ENCODE data around the gene PPP2R5A.
"Not testable (repeated sequence)": the region's sequence is repeated elsewhere in the genome, so short reads cannot be mapped to it uniquely, and the experiment has no call there.

PPP2R5A gene

DNA sequence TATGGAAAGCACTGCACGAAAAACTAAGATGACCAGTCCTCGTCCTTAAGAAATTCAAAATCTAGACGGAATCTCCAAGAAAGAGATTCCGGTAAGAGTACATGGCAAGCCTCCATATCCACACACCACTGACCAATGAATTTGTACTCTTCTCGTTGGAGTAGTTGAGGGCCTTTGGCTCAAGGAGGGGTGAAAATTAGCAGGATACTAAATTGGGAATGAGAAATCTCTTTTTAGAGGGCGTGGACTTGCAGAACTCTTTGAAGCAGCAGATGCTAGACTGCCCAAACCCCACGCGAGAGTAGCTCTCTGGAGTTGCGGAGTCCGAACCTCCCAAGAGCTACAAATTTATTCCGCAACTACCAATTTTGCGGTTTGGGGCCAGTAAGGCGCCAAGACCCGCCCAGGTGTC, 872 bp upstream of the PPP2R5A start:
- Histone ChIP-seq H3K4me3 (ENCODE audit: control insufficient read depth in 1 of 7, extremely low read depth in 1 of 7, insufficient read depth in 4 of 7, low read depth in 2 of 7, low read length in 6 of 7) (peak overlapping the region; percentile 74 to 100 (median 87)), H3K9me3 (ENCODE audit: control extremely low read depth in 1 of 5, control insufficient read depth in 4 of 5, insufficient read depth in 2 of 5, low read depth in 1 of 5, low read length in 4 of 5) (no peaks in the 10 kb centered on the region), H3K4me1 (ENCODE audit: control extremely low read depth in 1 of 4, control insufficient read depth in 4 of 4, insufficient read depth in 4 of 4, low read length in 3 of 4) (peaks cover 22 to 39% (median 28%) of the 10 kb centered on the region in 4 experiments), H3K27ac (ENCODE audit: insufficient read depth in 1 of 2, low read depth in 1 of 2, low read length in 2 of 2, poor library complexity in 1 of 2, severe bottlenecking in 2 of 2) (peak overlapping the region; percentile 50 to 91), H3K36me3 (ENCODE audit: control insufficient read depth in 4 of 4, insufficient read depth in 4 of 4, low read length in 3 of 4) (no peaks in the 10 kb centered on the region), H3K27me3 (replicated peaks in 2 of 5; ENCODE audit: control insufficient read depth in 4 of 5, insufficient read depth in 5 of 5, low read length in 4 of 5) (no peaks in the 10 kb centered on the region)
- WGBS (ENCODE audit: insufficient coverage) = 23% methylated on average over 12 of the region's 14 CpGs
- CTCF ChIA-PET = interaction anchor here (0.8 to 2.0 kb wide), 6 partner anchors 15 to 249 kb away, joined by 3 to 13 read pairs (median 5); partner anchors contain the start of genes DTL and INTS7
- DNase-seq = no peak
- POLR2A ChIA-PET = interaction anchor here (0.6 kb wide), 1 partner anchor 24 kb away, joined by 5 read pairs; no protein-coding TSS in a partner anchor

DNA sequence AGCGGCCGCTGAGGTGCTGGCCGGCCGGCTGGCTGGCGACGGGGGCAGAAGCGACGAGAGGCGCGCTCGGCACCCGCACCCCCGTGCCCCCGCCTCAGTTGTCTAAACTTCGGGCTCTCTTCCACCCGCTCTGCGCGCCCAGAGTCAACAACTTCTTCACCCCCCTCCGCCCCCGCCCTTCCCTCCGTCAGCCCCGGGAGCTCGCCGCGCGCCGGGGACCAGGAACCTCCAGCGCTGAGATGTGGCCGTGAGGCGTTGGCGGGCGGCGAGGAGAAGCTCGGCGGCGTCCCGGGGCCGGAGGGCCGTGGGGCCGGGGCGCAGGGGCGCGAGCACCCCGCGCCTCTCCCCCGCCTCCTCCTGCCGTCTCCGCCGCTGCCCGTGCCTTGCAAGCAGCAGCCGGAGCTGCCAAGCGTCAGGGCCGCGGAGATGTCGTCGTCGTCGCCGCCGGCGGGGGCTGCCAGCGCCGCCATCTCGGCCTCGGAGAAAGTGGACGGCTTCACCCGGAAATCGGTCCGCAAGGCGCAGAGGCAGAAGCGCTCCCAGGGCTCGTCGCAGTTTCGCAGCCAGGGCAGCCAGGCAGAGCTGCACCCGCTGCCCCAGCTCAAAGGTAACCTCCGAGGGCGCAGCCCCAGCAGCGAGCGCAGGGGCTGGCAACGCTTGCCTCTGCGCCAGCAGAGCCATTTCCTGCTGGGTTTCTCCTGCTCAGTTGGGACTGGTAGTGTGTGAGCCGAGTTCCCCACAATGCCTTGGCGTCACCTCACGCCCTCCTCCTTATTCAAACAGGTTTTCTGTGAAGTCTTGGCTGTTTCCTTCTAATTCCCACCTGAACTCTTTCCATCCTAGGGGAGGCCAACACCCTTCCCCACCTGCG, 710 bp downstream of the PPP2R5A start:
- Histone ChIP-seq H3K4me3 (ENCODE audit: control insufficient read depth in 1 of 7, extremely low read depth in 1 of 7, insufficient read depth in 4 of 7, low read depth in 2 of 7, low read length in 6 of 7) (peak overlapping the region; percentile 74 to 100 (median 99)), H3K9me3 (ENCODE audit: control extremely low read depth in 1 of 5, control insufficient read depth in 4 of 5, insufficient read depth in 2 of 5, low read depth in 1 of 5, low read length in 4 of 5) (no peaks in the 10 kb centered on the region), H3K27me3 (replicated peaks in 2 of 5; ENCODE audit: control insufficient read depth in 4 of 5, insufficient read depth in 5 of 5, low read length in 4 of 5) (no peaks in the 10 kb centered on the region), H3K4me1 (ENCODE audit: control extremely low read depth in 1 of 4, control insufficient read depth in 4 of 4, insufficient read depth in 4 of 4, low read length in 3 of 4) (peaks cover 27 to 54% (median 38%) of the 10 kb centered on the region in 4 experiments), H3K36me3 (ENCODE audit: control insufficient read depth in 4 of 4, insufficient read depth in 4 of 4, low read length in 3 of 4) (peaks cover 0 to 3% (median 0%) of the 10 kb centered on the region in 4 experiments), H3K27ac (ENCODE audit: insufficient read depth in 1 of 2, low read depth in 1 of 2, low read length in 2 of 2, poor library complexity in 1 of 2, severe bottlenecking in 2 of 2) (peak overlapping the region; percentile 59 to 91)
- 0% methylated on average over 52 of the region's 85 CpGs for WGBS (ENCODE audit: insufficient coverage)
- POLR2A ChIA-PET = no interaction called here
- CTCF ChIA-PET = interaction anchor here (1.0 to 3.2 kb wide), 9 partner anchors 33 to 224 kb away, joined by 3 to 34 read pairs (median 3); no protein-coding TSS in a partner anchor
- peak; percentile 54 to 82 (median 76) for DNase-seq

DNA sequence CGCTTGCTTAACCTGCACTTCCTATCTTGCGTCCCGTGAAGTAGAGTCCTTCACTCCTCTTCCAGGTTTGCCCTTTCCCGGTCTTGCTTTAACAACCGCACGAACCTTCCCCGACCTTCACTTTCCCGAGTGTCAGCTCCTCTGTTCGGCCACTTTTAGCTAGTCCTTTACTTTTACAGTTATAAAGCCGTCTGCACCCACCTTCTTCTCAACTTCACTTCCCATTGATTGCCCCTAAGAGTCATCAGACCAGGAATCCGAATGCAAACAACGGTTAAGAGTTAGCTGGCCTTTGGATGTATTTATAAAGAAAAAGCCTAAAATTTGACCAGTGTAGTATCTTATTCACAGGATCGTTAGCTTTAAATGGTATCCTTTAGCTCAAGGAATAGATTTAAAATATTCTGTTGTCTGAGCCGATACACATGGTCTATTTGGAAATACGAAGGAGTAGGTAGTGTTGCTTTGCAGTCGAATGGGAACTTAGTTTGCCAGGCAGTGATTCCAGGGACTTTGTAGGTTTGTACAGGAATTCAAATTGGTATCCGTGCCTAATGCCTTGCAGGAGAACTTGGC, 1.4 kb downstream of the PPP2R5A start:
- Histone ChIP-seq H3K27ac (ENCODE audit: insufficient read depth in 1 of 2, low read depth in 1 of 2, low read length in 2 of 2, poor library complexity in 1 of 2, severe bottlenecking in 2 of 2) (peak overlapping the region; percentile 59 to 91), H3K36me3 (ENCODE audit: control insufficient read depth in 4 of 4, insufficient read depth in 4 of 4, low read length in 3 of 4) (peaks cover 0 to 3% (median 0%) of the 10 kb centered on the region in 4 experiments), H3K4me1 (ENCODE audit: control extremely low read depth in 1 of 4, control insufficient read depth in 4 of 4, insufficient read depth in 4 of 4, low read length in 3 of 4) (peaks cover 32 to 62% (median 42%) of the 10 kb centered on the region in 4 experiments), H3K27me3 (replicated peaks in 2 of 5; ENCODE audit: control insufficient read depth in 4 of 5, insufficient read depth in 5 of 5, low read length in 4 of 5) (no peaks in the 10 kb centered on the region), H3K4me3 (ENCODE audit: control insufficient read depth in 1 of 7, extremely low read depth in 1 of 7, insufficient read depth in 4 of 7, low read depth in 2 of 7, low read length in 6 of 7) (peak overlapping the region; percentile 74 to 100 (median 99)), H3K9me3 (ENCODE audit: control extremely low read depth in 1 of 5, control insufficient read depth in 4 of 5, insufficient read depth in 2 of 5, low read depth in 1 of 5, low read length in 4 of 5) (no peaks in the 10 kb centered on the region)
- POLR2A ChIA-PET = no interaction called here
- CTCF ChIA-PET = interaction anchor here (1.0 to 3.2 kb wide), 11 partner anchors 34 to 225 kb away, joined by 3 to 34 read pairs (median 3); no protein-coding TSS in a partner anchor
- WGBS (ENCODE audit: insufficient coverage) = 0% methylated on average over 14 of the region's 17 CpGs
- peak in 2 of 3 donors; percentile 5 to 28 for DNase-seq

DNA sequence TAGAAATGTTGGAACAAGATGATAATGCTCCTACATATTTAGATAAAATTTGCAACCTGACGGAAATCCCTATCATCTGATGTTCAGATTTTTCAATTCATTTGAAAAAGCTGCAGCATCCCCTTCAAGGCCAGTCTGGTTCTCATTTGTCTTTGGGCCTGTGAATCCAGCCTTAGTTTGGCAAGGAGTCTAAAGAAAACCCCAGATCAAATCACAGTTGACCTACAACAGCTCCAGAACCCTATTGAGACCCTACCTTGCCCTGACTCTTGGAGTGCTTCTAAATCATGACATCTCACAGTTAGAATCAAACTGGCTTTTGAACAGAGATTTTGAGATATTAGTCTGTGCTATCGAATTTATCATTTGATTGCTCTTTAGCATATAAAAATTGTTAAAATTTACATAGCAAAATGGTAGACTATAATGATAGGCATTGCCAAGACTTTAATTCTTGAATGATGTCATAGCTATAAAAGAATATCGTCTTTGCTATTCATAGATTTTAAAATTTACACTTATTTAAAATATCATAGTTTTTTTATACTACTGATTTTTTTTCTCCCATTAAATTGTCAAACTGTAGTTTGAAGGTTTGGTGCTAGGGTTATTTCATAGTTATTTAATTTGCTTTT, 2.2 kb downstream of the PPP2R5A start:
- Histone ChIP-seq H3K27ac (ENCODE audit: insufficient read depth in 1 of 2, low read depth in 1 of 2, low read length in 2 of 2, poor library complexity in 1 of 2, severe bottlenecking in 2 of 2) (peak overlapping the region; percentile 36 to 91), H3K4me1 (ENCODE audit: control extremely low read depth in 1 of 4, control insufficient read depth in 4 of 4, insufficient read depth in 4 of 4, low read length in 3 of 4) (peaks cover 36 to 66% (median 44%) of the 10 kb centered on the region in 4 experiments)

DNA sequence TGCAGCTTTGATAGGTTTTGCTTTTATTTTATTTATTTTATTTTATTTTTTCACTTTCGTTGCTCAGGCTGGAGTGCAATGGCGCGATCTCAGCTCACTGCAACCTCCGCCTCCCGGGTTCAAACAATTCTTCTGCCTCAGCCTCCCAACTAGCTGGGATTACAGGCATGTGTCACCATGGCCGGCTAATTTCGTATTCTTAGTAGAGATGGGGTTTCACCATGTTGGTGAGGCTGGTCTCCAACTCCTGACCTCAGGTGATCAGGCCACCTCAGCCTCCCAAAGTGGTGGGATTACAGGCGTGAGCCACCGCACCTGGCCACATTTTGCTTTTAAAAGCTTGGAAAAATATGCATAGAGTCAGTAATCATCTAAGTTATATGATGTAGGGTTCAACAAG, 2.8 kb downstream of the PPP2R5A start:
- DNase-seq; POLR2A ChIA-PET; H3K9me3 ChIP-seq (ENCODE audit: control extremely low read depth in 1 of 5, control insufficient read depth in 4 of 5, insufficient read depth in 2 of 5, low read depth in 1 of 5, low read length in 4 of 5); H3K27me3 ChIP-seq (replicated peaks in 2 of 5; ENCODE audit: control insufficient read depth in 4 of 5, insufficient read depth in 5 of 5, low read length in 4 of 5); H3K27ac ChIP-seq (ENCODE audit: insufficient read depth in 1 of 2, low read depth in 1 of 2, low read length in 2 of 2, poor library complexity in 1 of 2, severe bottlenecking in 2 of 2); H3K36me3 ChIP-seq (ENCODE audit: control insufficient read depth in 4 of 4, insufficient read depth in 4 of 4, low read length in 3 of 4): not testable (repeated sequence)
- WGBS (ENCODE audit: insufficient coverage) = no CpG with 5 or more reads among the region's 9 CpGs
- CTCF ChIA-PET = interaction anchor here (0.5 to 3.2 kb wide), 3 partner anchors 168 to 239 kb away, joined by 3 to 34 read pairs (median 3); no protein-coding TSS in a partner anchor
- H3K4me3 ChIP-seq (ENCODE audit: control insufficient read depth in 1 of 7, extremely low read depth in 1 of 7, insufficient read depth in 4 of 7, low read depth in 2 of 7, low read length in 6 of 7) = peak overlapping the region in 6 of 7 experiments; percentile 0 to 100 (median 48)
- H3K4me1 ChIP-seq (ENCODE audit: control extremely low read depth in 1 of 4, control insufficient read depth in 4 of 4, insufficient read depth in 4 of 4, low read length in 3 of 4) = peaks cover 40 to 72% (median 45%) of the 10 kb centered on the region in 4 experiments

More for the DNA sequence above, 2.2 kb downstream of the PPP2R5A start:
- peak in 1 of 3 donors; percentile 8 for DNase-seq
- H3K9me3 ChIP-seq (ENCODE audit: control extremely low read depth in 1 of 5, control insufficient read depth in 4 of 5, insufficient read depth in 2 of 5, low read depth in 1 of 5, low read length in 4 of 5) = no peaks in the 10 kb centered on the region
- ChIA-PET POLR2A (no interaction called here), CTCF (interaction anchor here (0.8 to 3.2 kb wide), 5 partner anchors 136 to 217 kb away, joined by 3 to 34 read pairs (median 3); no protein-coding TSS in a partner anchor)
- H3K36me3 ChIP-seq (ENCODE audit: control insufficient read depth in 4 of 4, insufficient read depth in 4 of 4, low read length in 3 of 4) = peaks cover 0 to 3% (median 0%) of the 10 kb centered on the region in 4 experiments
- no peaks in the 10 kb centered on the region for H3K27me3 ChIP-seq (replicated peaks in 2 of 5; ENCODE audit: control insufficient read depth in 4 of 5, insufficient read depth in 5 of 5, low read length in 4 of 5)
- H3K4me3 ChIP-seq (ENCODE audit: control insufficient read depth in 1 of 7, extremely low read depth in 1 of 7, insufficient read depth in 4 of 7, low read depth in 2 of 7, low read length in 6 of 7) = peak overlapping the region in 6 of 7 experiments; percentile 74 to 100 (median 99)
- no CpG with 5 or more reads among the region's 3 CpGs for WGBS (ENCODE audit: insufficient coverage)

DNA sequence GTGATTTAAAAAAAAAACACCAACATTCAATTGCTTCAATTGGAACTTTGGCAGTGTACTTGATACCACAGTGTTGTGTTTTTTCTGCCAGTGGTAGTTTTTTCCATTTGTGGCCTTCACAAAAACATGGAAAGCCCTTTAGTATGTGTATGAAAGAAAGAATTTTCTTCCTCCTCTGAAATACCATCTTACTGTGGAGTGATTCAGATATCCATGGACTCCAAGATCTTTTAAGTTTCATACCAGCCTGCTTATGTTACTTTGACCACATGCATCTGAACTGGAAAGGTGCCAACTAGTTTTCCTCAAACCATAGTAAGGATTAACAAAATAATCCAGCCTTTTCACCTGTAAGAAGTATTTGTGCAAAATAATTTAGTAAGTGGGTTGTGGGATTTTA, 3.4 kb downstream of the PPP2R5A start:
- no peak overlapping the region for H3K27ac ChIP-seq (ENCODE audit: insufficient read depth in 1 of 2, low read depth in 1 of 2, low read length in 2 of 2, poor library complexity in 1 of 2, severe bottlenecking in 2 of 2)
- H3K27me3 ChIP-seq (replicated peaks in 2 of 5; ENCODE audit: control insufficient read depth in 4 of 5, insufficient read depth in 5 of 5, low read length in 4 of 5) = no peaks in the 10 kb centered on the region
- H3K4me3 ChIP-seq (ENCODE audit: control insufficient read depth in 1 of 7, extremely low read depth in 1 of 7, insufficient read depth in 4 of 7, low read depth in 2 of 7, low read length in 6 of 7) = peak overlapping the region in 4 of 7 experiments; percentile 19 to 100 (median 64)
- CTCF ChIA-PET = interaction anchor here (0.5 to 8.8 kb wide), 3 partner anchors 218 to 240 kb away, joined by 3 to 111 read pairs (median 34); no protein-coding TSS in a partner anchor
- H3K4me1 ChIP-seq (ENCODE audit: control extremely low read depth in 1 of 4, control insufficient read depth in 4 of 4, insufficient read depth in 4 of 4, low read length in 3 of 4) = peaks cover 40 to 77% (median 46%) of the 10 kb centered on the region in 4 experiments
- POLR2A ChIA-PET = no interaction called here
- H3K9me3 ChIP-seq (ENCODE audit: control extremely low read depth in 1 of 5, control insufficient read depth in 4 of 5, insufficient read depth in 2 of 5, low read depth in 1 of 5, low read length in 4 of 5) = no peaks in the 10 kb centered on the region
- DNase-seq = peak in 1 of 3 donors; percentile 8
- H3K36me3 ChIP-seq (ENCODE audit: control insufficient read depth in 4 of 4, insufficient read depth in 4 of 4, low read length in 3 of 4) = peaks cover 0 to 3% (median 0%) of the 10 kb centered on the region in 4 experiments
